ENCODE measurements around the gene PLEKHH2.
"Not testable (repeated sequence)": the region's sequence is repeated elsewhere in the genome, so short reads cannot be mapped to it uniquely, and the experiment has no call there.

Gene PLEKHH2

GRCh38 chr2:43717322-43717721 lies 80.3 kb downstream of the PLEKHH2 start:
- no peak for DNase-seq (ENCODE audit: low read depth in 3 of 3)

DNA sequence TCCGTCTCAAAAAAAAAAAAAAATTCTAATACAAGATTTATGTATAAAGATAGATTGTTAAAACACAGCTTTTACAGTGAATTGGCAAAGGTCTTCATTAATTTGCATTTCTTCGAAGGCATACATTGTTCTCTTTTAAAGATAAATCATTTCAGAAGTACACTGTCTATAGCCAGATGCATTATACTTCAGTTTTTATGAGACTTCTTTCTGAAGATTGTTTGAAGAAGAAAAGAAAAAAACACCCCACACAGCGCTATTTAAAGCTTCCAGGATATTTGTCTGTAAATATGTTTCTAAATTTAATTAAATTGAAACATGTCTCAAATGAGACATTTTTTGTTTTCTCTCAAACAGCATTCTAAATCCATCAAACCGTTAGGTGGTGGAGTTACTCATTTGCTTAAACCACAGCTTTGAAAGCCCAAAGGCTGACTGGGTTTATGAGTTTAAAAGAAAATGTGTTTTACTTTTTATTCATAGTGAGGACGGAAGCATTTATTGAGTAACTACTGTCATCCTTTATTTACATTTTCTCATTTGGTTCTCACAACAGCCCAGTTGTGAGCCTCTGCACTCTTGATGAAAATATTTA lies 81.6 kb downstream of the PLEKHH2 start:
- DNase-seq (ENCODE audit: low read depth in 3 of 3), result no peak

GRCh38 chr2:43724728-43725526 lies 87.9 kb downstream of the PLEKHH2 start:
- DNase-seq (ENCODE audit: low read depth in 3 of 3), result no peak

- DNase-seq (ENCODE audit: low read depth in 3 of 3), result no peak
Observed at GRCh38 chr2:43725711-43726246, 88.7 kb downstream of the PLEKHH2 start.

- not testable (repeated sequence) for DNase-seq (ENCODE audit: low read depth in 3 of 3)
Observed at GRCh38 chr2:43726961-43727633, 90.0 kb downstream of the PLEKHH2 start.

GRCh38 chr2:43727634-43728014 lies 90.6 kb downstream of the PLEKHH2 start:
- DNase-seq (ENCODE audit: low read depth in 3 of 3), result no peak

DNA sequence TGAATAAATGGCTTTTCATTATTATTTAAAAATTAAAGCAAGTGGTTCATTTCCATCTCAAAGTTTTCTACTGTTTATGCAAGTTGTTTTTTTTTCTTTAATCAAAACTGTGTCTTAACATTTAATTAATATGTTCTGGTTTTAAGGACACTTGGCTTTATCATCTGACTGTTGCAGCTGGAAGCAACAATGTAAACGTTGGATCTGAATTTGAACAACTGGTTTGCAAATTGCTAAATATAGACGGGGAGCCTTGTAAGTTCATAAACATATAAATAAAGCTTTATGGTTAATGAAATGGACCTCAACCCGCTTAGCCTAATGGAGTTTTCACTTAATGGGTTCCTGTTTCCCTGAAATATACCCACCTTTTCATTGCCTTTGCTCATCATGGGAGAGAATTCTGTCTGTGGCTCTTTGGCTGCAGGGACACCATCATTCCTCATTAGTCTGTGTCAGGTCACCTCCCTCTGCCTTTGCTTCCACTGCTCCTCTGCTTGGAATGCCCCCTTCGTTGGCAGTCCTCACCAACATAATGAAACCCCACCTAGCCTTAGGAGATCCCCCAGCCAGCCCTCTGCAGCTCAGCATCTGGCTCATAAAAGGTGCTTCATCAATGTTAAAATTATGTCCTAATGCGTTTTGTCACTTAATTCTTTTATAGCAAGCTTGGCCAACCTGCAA lies 92.6 kb downstream of the PLEKHH2 start:
- DNase-seq (ENCODE audit: low read depth in 3 of 3), result no peak

DNA sequence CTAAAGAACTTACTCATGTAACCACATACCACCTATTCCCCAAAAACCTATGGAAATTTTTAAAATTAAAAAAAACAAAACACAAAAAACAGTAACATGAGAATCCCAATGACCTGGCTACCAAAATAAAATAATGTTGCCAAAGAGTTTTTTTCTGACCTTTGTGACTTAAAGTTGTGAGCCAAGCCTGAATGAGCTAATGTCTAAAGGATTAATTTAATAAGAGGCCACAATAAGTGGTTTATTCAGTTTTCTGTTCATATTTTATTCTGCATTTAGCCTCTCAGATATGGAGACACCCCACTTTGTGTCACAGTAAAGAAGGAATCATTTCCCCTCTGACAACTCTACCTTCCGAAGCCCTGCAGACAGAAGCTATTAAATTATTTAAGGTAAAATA lies 94.2 kb downstream of the PLEKHH2 start:
- no peak for DNase-seq (ENCODE audit: low read depth in 3 of 3)

DNA sequence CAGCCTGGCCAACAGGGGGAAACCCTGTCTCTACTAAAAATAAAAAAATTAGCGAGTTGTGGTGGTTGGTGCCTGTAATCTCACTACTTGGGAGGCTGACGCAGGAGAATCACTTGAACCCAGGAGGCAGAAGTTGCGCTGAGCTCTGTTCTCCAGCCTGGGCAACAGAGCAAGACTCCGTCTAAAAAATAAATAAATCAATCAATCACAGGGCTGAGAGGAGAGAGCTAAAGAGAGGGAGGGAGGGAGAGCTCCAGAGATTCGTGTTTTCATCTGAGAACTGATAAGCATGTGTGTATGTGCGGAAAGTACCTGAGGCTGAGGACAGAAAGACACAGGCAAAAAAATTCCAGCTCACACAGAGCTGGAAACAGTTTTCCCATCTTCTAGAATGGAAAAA lies 99.6 kb downstream of the PLEKHH2 start:
- DNase-seq (ENCODE audit: low read depth in 3 of 3), result no peak

- no peak for DNase-seq (ENCODE audit: low read depth in 3 of 3)
Observed at GRCh38 chr2:43737097-43737854, 100.2 kb downstream of the PLEKHH2 start.

DNA sequence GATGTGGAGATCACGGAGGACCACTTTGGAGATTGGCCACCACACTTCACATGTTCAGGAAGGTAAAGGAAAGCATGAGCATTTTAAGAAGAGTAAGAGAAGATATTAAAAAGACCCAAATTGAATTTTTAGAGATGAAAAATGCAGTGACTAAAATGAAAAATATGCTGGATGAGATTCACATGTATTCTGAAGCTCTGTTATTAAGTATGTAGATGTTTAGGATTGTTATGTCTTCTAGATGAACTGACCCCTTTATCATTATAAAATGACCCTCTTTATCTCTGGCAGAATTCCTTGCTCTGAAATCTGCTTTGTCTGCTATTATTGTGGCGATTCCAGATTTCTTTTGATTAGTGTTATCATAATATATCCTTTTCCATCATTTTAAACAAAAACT lies 100.8 kb downstream of the PLEKHH2 start:
- no peak for DNase-seq (ENCODE audit: low read depth in 3 of 3)

GRCh38 chr2:43738257-43738656 lies 101.2 kb downstream of the PLEKHH2 start:
- DNase-seq (ENCODE audit: low read depth in 3 of 3), result no peak

DNA sequence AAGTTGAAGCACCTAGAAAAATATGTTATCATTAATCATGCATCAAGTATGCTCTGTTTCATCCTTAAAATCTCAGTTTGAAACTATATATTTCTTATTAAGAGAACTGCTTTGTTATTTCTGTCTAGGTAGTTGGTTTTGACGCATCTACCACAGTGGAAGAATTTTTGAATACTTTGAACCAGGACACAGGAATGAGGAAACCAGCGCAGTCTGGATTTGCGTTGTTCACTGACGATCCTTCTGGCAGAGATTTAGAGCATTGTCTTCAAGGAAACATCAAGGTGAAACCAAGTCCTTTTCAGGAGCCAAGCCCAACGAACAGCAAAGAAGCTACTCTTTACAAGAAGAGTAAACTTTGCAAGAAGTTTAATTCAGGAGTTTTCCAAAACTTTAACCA lies 106.6 kb downstream of the PLEKHH2 start:
- DNase-seq (ENCODE audit: low read depth in 3 of 3), result no peak

DNA sequence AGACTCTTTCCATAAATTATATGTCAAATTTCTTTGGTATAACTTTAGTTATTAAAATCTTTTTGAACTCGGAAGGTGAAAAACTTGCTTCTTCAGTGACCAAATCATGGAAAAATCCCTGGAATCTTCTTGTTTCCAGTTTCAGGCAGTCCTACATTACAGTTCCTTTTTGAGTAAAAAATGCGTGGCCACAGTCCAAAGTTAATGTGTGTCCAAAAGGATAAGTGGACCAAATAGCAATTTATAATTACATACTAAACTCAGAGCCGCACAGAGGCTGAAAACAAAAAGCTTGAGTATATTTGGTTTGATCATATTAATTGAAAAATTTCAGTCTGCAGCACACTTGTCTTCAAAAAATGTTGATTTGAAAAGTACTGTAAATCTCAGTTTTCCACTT lies 108.4 kb downstream of the PLEKHH2 start:
- no peak for DNase-seq (ENCODE audit: low read depth in 3 of 3)

- DNase-seq (ENCODE audit: low read depth in 3 of 3), result peak in 1 of 3 experiments; percentile 44
Observed at GRCh38 chr2:43748333-43748732, 111.3 kb downstream of the PLEKHH2 start.

GRCh38 chr2:43749583-43749982 lies 112.5 kb downstream of the PLEKHH2 start:
- no peak for DNase-seq (ENCODE audit: low read depth in 3 of 3)

- DNase-seq (ENCODE audit: low read depth in 3 of 3), result no peak
Observed at GRCh38 chr2:43751476-43751990, 114.5 kb downstream of the PLEKHH2 start.

- no peak for DNase-seq (ENCODE audit: low read depth in 3 of 3)
Observed at GRCh38 chr2:43752302-43752701, 115.2 kb downstream of the PLEKHH2 start.

GRCh38 chr2:43754180-43754579 lies 117.1 kb downstream of the PLEKHH2 start:
- no peak for DNase-seq (ENCODE audit: low read depth in 3 of 3)

GRCh38 chr2:43758739-43759138 lies 121.7 kb downstream of the PLEKHH2 start:
- DNase-seq (ENCODE audit: low read depth in 3 of 3), result no peak

DNA sequence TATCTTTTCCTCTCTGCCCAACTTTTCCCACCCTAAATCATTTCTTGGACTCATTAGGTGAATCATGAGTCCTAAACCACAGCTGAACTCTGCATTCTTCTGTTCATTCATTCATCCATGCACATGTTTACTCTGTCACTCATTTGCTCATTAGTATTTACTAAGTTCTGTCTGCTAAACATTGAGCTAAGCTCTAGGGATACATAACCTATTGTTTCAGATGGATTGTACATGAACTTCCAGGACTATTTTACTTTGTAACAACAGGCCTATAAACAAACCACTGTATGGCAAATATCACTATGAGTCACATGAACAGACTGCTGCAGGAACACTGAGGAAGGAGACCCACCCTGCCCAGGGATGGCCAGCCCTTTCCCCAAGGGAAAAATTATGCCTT lies 122.1 kb downstream of the PLEKHH2 start:
- no peak for DNase-seq (ENCODE audit: low read depth in 3 of 3)

Data from stimulated activated CD4-positive, alpha-beta T cell treated with anti-CD3 and anti-CD28 coated beads, TNF-alpha, amount 100 ng/mL, for 24 hours (primary cell).